Erythroblast (primary cell): ENCODE results near the gene DNER.

Experiments
- GATA1 ChIP-seq: IDR thresholded peaks from 2 replicates; pipeline ENCODE4 v1.6.1; 2011; ENCODE audit warnings: low read depth, mild to moderate bottlenecking, control low read depth, low read length, moderate library complexity
- POLR2A ChIP-seq: IDR thresholded peaks from 2 replicates; pipeline ENCODE4 v1.6.1; 2011; ENCODE audit warnings: mild to moderate bottlenecking, low read length

- TF ChIP-seq POLR2A (no peak), GATA1 (no peak)
Measured at GRCh38 chr2:229408962-229409361, 305.4 kb downstream of the DNER start.
